CD4-positive, alpha-beta T cell treated with Interleukin-10 for 1 hour (primary cell): ENCODE results near the gene THADA.

Experiments
- DNase-seq: peaks from one replicate; pipeline ENCODE4 v3.0.0-alpha.2; 2020

THADA gene

GRCh38 chr2:43228321-43228751 lies 367.5 kb downstream of the THADA start:
- peak; percentile 32 for DNase-seq

GRCh38 chr2:43227830-43228281 lies 368.0 kb downstream of the THADA start:
- DNase-seq: no peak

GRCh38 chr2:43226955-43227829 lies 368.6 kb downstream of the THADA start:
- DNase-seq: peak; percentile 59

- peak; percentile 97 for DNase-seq
Observed at GRCh38 chr2:43226558-43226954, 369.3 kb downstream of the THADA start, which contains the start of gene ZFP36L2. Gene ZFP36L2, minus strand, starts transcription at chr2:43226606. Its CDS starts 291 bp downstream, at chr2:43226315.

GRCh38 chr2:43225788-43226557 lies 369.9 kb downstream of the THADA start:
- DNase-seq: peak; percentile 84

- peak; percentile 70 for DNase-seq
Observed at GRCh38 chr2:43225093-43225787, 370.6 kb downstream of the THADA start.

- DNase-seq: peak; percentile 53
Observed at GRCh38 chr2:43224571-43225092, 371.2 kb downstream of the THADA start.

GRCh38 chr2:43224131-43224570 lies 371.7 kb downstream of the THADA start:
- peak; percentile 78 for DNase-seq

GRCh38 chr2:43223521-43224001 lies 372.3 kb downstream of the THADA start:
- peak; percentile 33 for DNase-seq

- peak; percentile 34 for DNase-seq
Observed at GRCh38 chr2:43222475-43223309, 373.1 kb downstream of the THADA start.

GRCh38 chr2:43221763-43222474 lies 373.9 kb downstream of the THADA start:
- DNase-seq: peak; percentile 58

GRCh38 chr2:43221124-43221762 lies 374.6 kb downstream of the THADA start:
- peak; percentile 34 for DNase-seq

- DNase-seq: no peak
Observed at GRCh38 chr2:43220760-43221123, 375.1 kb downstream of the THADA start.

GRCh38 chr2:43220229-43220751 lies 375.5 kb downstream of the THADA start:
- DNase-seq: no peak

GRCh38 chr2:43219383-43220228 lies 376.2 kb downstream of the THADA start:
- peak; percentile 86 for DNase-seq

- DNase-seq: peak; percentile 89
Observed at GRCh38 chr2:43218702-43219382, 377.0 kb downstream of the THADA start.

GRCh38 chr2:43218155-43218701 lies 377.6 kb downstream of the THADA start:
- no peak for DNase-seq
